ENCODE measurements around the gene RSRP1. TPM values are rescaled to one million over a fixed set of nuclear protein-coding genes. Genes with fewer than 3 reads are reported as not detected.

The RSRP1 gene
- total and polyA plus RNA-seq, 2 of the 8 experiments (the other 6 are each of a cell fraction or from before 2014, with no cell fraction given) = 32.9 to 59.4 TPM

GRCh38 chr1:25239681-25240541, 7.3 kb downstream of the RSRP1 start (continued):
- TF ChIP-seq, protein P1, sequence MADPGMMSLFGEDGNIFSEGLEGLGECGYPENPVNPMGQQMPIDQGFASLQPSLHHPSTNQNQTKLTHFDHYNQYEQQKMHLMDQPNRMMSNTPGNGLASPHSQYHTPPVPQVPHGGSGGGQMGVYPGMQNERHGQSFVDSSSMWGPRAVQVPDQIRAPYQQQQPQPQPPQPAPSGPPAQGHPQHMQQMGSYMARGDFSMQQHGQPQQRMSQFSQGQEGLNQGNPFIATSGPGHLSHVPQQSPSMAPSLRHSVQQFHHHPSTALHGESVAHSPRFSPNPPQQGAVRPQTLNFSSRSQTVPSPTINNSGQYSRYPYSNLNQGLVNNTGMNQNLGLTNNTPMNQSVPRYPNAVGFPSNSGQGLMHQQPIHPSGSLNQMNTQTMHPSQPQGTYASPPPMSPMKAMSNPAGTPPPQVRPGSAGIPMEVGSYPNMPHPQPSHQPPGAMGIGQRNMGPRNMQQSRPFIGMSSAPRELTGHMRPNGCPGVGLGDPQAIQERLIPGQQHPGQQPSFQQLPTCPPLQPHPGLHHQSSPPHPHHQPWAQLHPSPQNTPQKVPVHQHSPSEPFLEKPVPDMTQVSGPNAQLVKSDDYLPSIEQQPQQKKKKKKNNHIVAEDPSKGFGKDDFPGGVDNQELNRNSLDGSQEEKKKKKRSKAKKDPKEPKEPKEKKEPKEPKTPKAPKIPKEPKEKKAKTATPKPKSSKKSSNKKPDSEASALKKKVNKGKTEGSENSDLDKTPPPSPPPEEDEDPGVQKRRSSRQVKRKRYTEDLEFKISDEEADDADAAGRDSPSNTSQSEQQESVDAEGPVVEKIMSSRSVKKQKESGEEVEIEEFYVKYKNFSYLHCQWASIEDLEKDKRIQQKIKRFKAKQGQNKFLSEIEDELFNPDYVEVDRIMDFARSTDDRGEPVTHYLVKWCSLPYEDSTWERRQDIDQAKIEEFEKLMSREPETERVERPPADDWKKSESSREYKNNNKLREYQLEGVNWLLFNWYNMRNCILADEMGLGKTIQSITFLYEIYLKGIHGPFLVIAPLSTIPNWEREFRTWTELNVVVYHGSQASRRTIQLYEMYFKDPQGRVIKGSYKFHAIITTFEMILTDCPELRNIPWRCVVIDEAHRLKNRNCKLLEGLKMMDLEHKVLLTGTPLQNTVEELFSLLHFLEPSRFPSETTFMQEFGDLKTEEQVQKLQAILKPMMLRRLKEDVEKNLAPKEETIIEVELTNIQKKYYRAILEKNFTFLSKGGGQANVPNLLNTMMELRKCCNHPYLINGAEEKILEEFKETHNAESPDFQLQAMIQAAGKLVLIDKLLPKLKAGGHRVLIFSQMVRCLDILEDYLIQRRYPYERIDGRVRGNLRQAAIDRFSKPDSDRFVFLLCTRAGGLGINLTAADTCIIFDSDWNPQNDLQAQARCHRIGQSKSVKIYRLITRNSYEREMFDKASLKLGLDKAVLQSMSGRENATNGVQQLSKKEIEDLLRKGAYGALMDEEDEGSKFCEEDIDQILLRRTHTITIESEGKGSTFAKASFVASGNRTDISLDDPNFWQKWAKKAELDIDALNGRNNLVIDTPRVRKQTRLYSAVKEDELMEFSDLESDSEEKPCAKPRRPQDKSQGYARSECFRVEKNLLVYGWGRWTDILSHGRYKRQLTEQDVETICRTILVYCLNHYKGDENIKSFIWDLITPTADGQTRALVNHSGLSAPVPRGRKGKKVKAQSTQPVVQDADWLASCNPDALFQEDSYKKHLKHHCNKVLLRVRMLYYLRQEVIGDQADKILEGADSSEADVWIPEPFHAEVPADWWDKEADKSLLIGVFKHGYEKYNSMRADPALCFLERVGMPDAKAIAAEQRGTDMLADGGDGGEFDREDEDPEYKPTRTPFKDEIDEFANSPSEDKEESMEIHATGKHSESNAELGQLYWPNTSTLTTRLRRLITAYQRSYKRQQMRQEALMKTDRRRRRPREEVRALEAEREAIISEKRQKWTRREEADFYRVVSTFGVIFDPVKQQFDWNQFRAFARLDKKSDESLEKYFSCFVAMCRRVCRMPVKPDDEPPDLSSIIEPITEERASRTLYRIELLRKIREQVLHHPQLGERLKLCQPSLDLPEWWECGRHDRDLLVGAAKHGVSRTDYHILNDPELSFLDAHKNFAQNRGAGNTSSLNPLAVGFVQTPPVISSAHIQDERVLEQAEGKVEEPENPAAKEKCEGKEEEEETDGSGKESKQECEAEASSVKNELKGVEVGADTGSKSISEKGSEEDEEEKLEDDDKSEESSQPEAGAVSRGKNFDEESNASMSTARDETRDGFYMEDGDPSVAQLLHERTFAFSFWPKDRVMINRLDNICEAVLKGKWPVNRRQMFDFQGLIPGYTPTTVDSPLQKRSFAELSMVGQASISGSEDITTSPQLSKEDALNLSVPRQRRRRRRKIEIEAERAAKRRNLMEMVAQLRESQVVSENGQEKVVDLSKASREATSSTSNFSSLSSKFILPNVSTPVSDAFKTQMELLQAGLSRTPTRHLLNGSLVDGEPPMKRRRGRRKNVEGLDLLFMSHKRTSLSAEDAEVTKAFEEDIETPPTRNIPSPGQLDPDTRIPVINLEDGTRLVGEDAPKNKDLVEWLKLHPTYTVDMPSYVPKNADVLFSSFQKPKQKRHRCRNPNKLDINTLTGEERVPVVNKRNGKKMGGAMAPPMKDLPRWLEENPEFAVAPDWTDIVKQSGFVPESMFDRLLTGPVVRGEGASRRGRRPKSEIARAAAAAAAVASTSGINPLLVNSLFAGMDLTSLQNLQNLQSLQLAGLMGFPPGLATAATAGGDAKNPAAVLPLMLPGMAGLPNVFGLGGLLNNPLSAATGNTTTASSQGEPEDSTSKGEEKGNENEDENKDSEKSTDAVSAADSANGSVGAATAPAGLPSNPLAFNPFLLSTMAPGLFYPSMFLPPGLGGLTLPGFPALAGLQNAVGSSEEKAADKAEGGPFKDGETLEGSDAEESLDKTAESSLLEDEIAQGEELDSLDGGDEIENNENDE (IDR thresholded peaks at IDR 0.05; ENCODE audit: insufficient replicate concordance, low read length) = no peak
- TF ChIP-seq, protein P2, sequence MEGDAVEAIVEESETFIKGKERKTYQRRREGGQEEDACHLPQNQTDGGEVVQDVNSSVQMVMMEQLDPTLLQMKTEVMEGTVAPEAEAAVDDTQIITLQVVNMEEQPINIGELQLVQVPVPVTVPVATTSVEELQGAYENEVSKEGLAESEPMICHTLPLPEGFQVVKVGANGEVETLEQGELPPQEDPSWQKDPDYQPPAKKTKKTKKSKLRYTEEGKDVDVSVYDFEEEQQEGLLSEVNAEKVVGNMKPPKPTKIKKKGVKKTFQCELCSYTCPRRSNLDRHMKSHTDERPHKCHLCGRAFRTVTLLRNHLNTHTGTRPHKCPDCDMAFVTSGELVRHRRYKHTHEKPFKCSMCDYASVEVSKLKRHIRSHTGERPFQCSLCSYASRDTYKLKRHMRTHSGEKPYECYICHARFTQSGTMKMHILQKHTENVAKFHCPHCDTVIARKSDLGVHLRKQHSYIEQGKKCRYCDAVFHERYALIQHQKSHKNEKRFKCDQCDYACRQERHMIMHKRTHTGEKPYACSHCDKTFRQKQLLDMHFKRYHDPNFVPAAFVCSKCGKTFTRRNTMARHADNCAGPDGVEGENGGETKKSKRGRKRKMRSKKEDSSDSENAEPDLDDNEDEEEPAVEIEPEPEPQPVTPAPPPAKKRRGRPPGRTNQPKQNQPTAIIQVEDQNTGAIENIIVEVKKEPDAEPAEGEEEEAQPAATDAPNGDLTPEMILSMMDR (IDR thresholded peaks at IDR 0.05; ENCODE audit: control extremely low read depth in 1 of 3, insufficient read depth in 1 of 3, low read depth in 1 of 3, low read length in 3 of 3) = peak; percentile 65 to 78 (median 75)
- TF ChIP-seq SP2 (IDR thresholded peaks at IDR 0.05; ENCODE audit: low read length) (no peak), PHF8 (conservative IDR thresholded peaks at IDR 0.05; ENCODE audit: low read depth, low read length) (peak; percentile 53; the same call in 1 of the 2 replicates), SUZ12 (IDR thresholded peaks at IDR 0.05; ENCODE audit: low read length) (no peak), ZNF274 (IDR thresholded peaks at IDR 0.05; ENCODE audit: borderline replicate concordance, extremely low read depth, low read length) (no peak), KDM5A (IDR thresholded peaks at IDR 0.05; ENCODE audit: low read length) (peak; percentile 47; the same call in 1 of the 2 replicates)
